ENCODE results near the gene DMTF1.

GRCh38 chr7:87192784-87193487 is 40.7 kb downstream of the DMTF1 start:
- no peak for TF ChIP-seq CTCF (IDR thresholded peaks at IDR 0.05; ENCODE audit: insufficient read depth, low read length)
- TF ChIP-seq REST (IDR thresholded peaks at IDR 0.05; ENCODE audit: insufficient replicate concordance, low read depth): no peak
- no peak for TF ChIP-seq GABPA (IDR thresholded peaks at IDR 0.05; ENCODE audit: low read depth)

Measured in HL-60 (cell line).